ENCODE measurements around the gene SETD2.
A peak's percentile ranks its signal among the peaks of the same experiment; 100 is the strongest.

The SETD2 gene

GRCh38 chr3:46984591-46985459, 179.1 kb downstream of the SETD2 start:
- DNase-seq (ENCODE audit: low spot score), result no peak

- DNase-seq (ENCODE audit: low spot score), result no peak
These were observed 181.4 kb downstream of the SETD2 start for GRCh38 chr3:46982546-46982945.

GRCh38 chr3:46981932-46982471, 181.9 kb downstream of the SETD2 start:
- DNase-seq (ENCODE audit: low spot score), result no peak

GRCh38 chr3:46979958-46980497, 183.9 kb downstream of the SETD2 start:
- peak; percentile 26 for DNase-seq (ENCODE audit: low spot score)

- peak; percentile 94 for DNase-seq (ENCODE audit: low spot score)
These were observed 184.6 kb downstream of the SETD2 start, which contains the start of gene NBEAL2 for GRCh38 chr3:46978985-46979944. Gene NBEAL2 (plus strand): TSS chr3:46979666. CDS start chr3:46979862, 196 bp downstream.

GRCh38 chr3:46978381-46978780, 185.5 kb downstream of the SETD2 start:
- no peak for DNase-seq (ENCODE audit: low spot score)

- DNase-seq (ENCODE audit: low spot score), result no peak
These were observed 186.1 kb downstream of the SETD2 start for GRCh38 chr3:46977811-46978195.

GRCh38 chr3:46976326-46977190, 187.4 kb downstream of the SETD2 start, which contains the start of gene CCDC12:
Gene CCDC12 (minus strand): TSS chr3:46976745. CDS start chr3:46976732, 13 bp downstream.
- DNase-seq (ENCODE audit: low spot score), result peak; percentile 99

- DNase-seq (ENCODE audit: low spot score), result no peak
These were observed 189.3 kb downstream of the SETD2 start for GRCh38 chr3:46974421-46975171.

- no peak for DNase-seq (ENCODE audit: low spot score)
These were observed 191.5 kb downstream of the SETD2 start for GRCh38 chr3:46972396-46972795.

GRCh38 chr3:46971742-46972141, 192.2 kb downstream of the SETD2 start:
- DNase-seq (ENCODE audit: low spot score), result no peak

GRCh38 chr3:46971151-46971550, 192.8 kb downstream of the SETD2 start:
- no peak for DNase-seq (ENCODE audit: low spot score)

- DNase-seq (ENCODE audit: low spot score), result no peak
These were observed 193.4 kb downstream of the SETD2 start for GRCh38 chr3:46970391-46971091.

GRCh38 chr3:46968783-46969428, 195.0 kb downstream of the SETD2 start:
- no peak for DNase-seq (ENCODE audit: low spot score)

- DNase-seq (ENCODE audit: low spot score), result no peak
These were observed 197.1 kb downstream of the SETD2 start for GRCh38 chr3:46966811-46967210.

Data from SW480 (cell line).